Fibroblast of the aortic adventitia (primary cell): ENCODE measurements around the gene FOLR2. TPM values are rescaled to one million over a fixed set of nuclear protein-coding genes. Genes with fewer than 3 reads are reported as not detected.
A peak's percentile ranks its signal among the peaks of the same experiment; 100 is the strongest.
"Not testable (repeated sequence)": the region's sequence is repeated elsewhere in the genome, so short reads cannot be mapped to it uniquely, and the experiment has no call there.

Experiments used
- DNase-seq: peaks from one replicate; pipeline ENCODE4 v3.0.0-alpha.2; 2010; ENCODE audit warnings: low read depth
- H3K4me3 ChIP-seq: 2 replicates; pipeline ENCODE4 v1.5.1; 2011; ENCODE audit warnings: low read depth, mild to moderate bottlenecking, control low read depth, low read length, moderate library complexity
- total RNA-seq: library from RNA; depleted of rRNA; stranded (reverse); fragments of >200 nt; gene quantifications from 2 replicates; pipeline ENCODE4 v1.2.3, GENCODE V29; 2012; ENCODE audit warnings: low replicate concordance
- TF ChIP-seq, protein P1 (sequence below): IDR thresholded peaks from 2 replicates; pipeline ENCODE4 v1.5.1; 2011; ENCODE audit warnings: mild to moderate bottlenecking, low read length, control low read depth, inconsistent platforms; ENCODE audit not compliant: insufficient read depth

Gene FOLR2
- total RNA-seq, 1 donor, result not detected

DNA sequence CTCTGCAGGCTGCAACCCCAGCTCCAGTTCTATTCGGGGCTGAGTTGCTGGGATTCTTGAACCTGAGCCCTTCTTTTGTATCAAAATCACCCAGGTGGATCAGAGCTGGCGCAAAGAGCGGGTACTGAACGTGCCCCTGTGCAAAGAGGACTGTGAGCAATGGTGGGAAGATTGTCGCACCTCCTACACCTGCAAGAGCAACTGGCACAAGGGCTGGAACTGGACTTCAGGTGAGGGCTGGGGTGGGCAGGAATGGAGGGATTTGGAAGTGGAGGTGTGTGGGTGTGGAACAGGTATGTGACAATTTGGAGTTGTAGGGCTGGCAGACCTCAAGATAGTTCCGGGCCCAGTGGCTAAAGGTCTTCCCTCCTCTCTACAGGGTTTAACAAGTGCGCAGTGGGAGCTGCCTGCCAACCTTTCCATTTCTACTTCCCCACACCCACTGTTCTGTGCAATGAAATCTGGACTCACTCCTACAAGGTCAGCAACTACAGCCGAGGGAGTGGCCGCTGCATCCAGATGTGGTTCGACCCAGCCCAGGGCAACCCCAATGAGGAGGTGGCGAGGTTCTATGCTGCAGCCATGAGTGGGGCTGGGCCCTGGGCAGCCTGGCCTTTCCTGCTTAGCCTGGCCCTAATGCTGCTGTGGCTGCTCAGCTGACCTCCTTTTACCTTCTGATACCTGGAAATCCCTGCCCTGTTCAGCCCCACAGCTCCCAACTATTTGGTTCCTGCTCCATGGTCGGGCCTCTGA, 20.9 kb upstream of the FOLR2 start:
- H3K4me3 ChIP-seq, result no peak overlapping the region
- DNase-seq, result no peak
- TF ChIP-seq, protein P1, sequence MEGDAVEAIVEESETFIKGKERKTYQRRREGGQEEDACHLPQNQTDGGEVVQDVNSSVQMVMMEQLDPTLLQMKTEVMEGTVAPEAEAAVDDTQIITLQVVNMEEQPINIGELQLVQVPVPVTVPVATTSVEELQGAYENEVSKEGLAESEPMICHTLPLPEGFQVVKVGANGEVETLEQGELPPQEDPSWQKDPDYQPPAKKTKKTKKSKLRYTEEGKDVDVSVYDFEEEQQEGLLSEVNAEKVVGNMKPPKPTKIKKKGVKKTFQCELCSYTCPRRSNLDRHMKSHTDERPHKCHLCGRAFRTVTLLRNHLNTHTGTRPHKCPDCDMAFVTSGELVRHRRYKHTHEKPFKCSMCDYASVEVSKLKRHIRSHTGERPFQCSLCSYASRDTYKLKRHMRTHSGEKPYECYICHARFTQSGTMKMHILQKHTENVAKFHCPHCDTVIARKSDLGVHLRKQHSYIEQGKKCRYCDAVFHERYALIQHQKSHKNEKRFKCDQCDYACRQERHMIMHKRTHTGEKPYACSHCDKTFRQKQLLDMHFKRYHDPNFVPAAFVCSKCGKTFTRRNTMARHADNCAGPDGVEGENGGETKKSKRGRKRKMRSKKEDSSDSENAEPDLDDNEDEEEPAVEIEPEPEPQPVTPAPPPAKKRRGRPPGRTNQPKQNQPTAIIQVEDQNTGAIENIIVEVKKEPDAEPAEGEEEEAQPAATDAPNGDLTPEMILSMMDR, result no peak

DNA sequence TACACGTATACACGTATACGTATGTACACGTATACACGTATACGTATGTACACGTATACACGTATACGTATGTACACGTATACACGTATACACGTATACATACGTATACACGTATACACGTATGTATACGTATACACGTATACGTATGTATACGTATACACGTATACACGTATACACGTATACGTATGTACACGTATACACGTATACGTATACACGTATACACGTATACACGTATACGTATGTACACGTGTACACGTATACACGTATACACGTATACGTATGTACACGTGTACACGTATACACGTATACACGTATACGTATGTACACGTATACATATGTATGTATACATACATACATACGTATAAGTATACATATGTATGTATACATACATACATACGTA, 15.1 kb upstream of the FOLR2 start:
- DNase-seq, H3K4me3 ChIP-seq: not testable (repeated sequence)

DNA sequence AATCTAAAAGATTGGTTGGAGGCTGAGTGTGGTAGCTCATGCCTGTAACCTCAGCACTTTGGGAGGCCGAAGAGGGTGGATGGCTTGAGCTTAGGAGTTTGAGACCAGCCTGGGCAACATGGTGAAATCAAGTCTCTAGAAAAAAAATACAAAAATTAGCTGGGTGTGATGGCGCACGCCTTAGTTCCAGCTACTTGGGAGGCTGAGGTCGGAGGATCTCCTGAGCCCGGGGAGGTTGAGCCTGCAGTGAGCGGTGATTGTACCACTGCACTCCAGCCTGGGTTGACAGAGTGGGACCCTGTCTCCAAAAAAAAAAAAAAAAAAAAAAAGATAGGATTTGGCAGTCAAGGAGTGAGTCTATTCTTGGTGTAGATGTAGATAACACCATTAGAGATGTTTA, 14.0 kb upstream of the FOLR2 start:
- TF ChIP-seq, protein P1, result no peak
- no peak overlapping the region for H3K4me3 ChIP-seq
- DNase-seq, result no peak

DNA sequence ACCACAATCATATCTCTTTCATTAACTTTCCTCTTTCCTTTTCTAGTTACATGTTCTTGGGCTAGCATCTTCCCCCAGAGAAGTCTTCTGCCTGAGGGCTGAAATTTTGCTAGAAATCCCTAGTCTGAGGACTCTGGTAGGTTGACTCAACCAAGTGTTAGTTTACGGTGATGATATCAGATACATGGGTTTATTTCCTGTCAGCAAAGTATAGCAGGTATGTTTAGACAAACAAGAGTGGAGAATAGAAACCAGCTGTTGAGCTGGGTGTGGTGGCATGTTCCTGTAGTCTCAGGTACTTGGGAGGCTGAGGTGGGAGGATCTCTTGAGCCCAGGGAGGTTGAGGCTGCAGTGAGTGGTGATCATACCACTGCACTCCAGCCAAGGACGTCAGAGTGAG, 13.4 kb upstream of the FOLR2 start:
- no peak overlapping the region for H3K4me3 ChIP-seq
- DNase-seq, result no peak
- TF ChIP-seq, protein P1, result no peak

- no peak overlapping the region for H3K4me3 ChIP-seq
- DNase-seq, result peak; percentile 30
- TF ChIP-seq, protein P1, result no peak
Measured at GRCh38 chr11:72204886-72205285, 11.7 kb upstream of the FOLR2 start.

DNA sequence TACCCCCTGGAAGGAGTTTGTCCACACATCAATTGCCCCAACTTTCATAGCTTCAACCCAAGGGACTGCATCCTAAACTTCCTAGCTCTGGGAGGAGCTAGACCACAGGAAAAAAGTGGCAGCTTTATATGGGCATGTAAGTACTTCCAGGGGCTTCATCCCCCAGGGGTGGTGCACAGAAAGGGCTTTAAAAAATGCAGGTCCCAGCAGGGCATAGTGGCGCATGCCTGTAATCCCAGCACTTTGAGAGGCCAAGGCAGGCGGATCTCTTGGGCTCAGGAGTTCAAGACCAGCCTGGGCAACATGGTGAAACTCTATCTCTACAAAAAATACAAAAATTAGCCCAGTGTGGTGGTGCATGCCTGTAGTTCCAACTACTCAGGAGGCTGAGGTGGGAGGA, 9.8 kb upstream of the FOLR2 start:
- H3K4me3 ChIP-seq, DNase-seq: not testable (repeated sequence)

GRCh38 chr11:72208281-72208680, 8.3 kb upstream of the FOLR2 start:
- DNase-seq, result no peak
- no peak overlapping the region for H3K4me3 ChIP-seq
- TF ChIP-seq, protein P1, result no peak

- H3K4me3 ChIP-seq, result no peak overlapping the region
- TF ChIP-seq, protein P1, result no peak
- DNase-seq, result no peak
Measured at GRCh38 chr11:72209101-72209500, 7.5 kb upstream of the FOLR2 start.
